ENCODE results near the gene TEX9.
A peak's percentile ranks its signal among the peaks of the same experiment; 100 is the strongest.
"Not testable (repeated sequence)": the region's sequence is repeated elsewhere in the genome, so short reads cannot be mapped to it uniquely, and the experiment has no call there.

TEX9 gene

GRCh38 chr15:56411122-56411749 is 46.0 kb downstream of the TEX9 start:
- TF ChIP-seq CTCF (IDR thresholded peaks at IDR 0.05; ENCODE audit: low read depth, low read length, missing control alignments), result no peak
- DNase-seq (ENCODE audit: extremely low read depth, low read depth), result peak; percentile 9
- no peak overlapping the region for H3K4me3 ChIP-seq (replicated peaks; ENCODE audit: low read depth, low read length)

GRCh38 chr15:56413114-56413733 is 48.0 kb downstream of the TEX9 start:
- not testable (repeated sequence) for DNase-seq (ENCODE audit: extremely low read depth, low read depth)

GRCh38 chr15:56425276-56425675 is 60.0 kb downstream of the TEX9 start:
- DNase-seq (ENCODE audit: extremely low read depth, low read depth), result no peak
- TF ChIP-seq CTCF (IDR thresholded peaks at IDR 0.05; ENCODE audit: low read depth, low read length, missing control alignments), result no peak
- H3K4me3 ChIP-seq (replicated peaks; ENCODE audit: low read depth, low read length), result no peak overlapping the region

More at GRCh38 chr15:56413114-56413733, 48.0 kb downstream of the TEX9 start:
- H3K4me3 ChIP-seq (replicated peaks; ENCODE audit: low read depth, low read length), result not testable (repeated sequence)

GRCh38 chr15:56425976-56426375 is 60.8 kb downstream of the TEX9 start:
- DNase-seq (ENCODE audit: extremely low read depth, low read depth), result no peak
- no peak for TF ChIP-seq CTCF (IDR thresholded peaks at IDR 0.05; ENCODE audit: low read depth, low read length, missing control alignments)
- no peak overlapping the region for H3K4me3 ChIP-seq (replicated peaks; ENCODE audit: low read depth, low read length)

- no peak overlapping the region for H3K4me3 ChIP-seq (replicated peaks; ENCODE audit: low read depth, low read length)
- peak; percentile 6 for DNase-seq (ENCODE audit: extremely low read depth, low read depth)
- peak; percentile 19 for TF ChIP-seq CTCF (IDR thresholded peaks at IDR 0.05; ENCODE audit: low read depth, low read length, missing control alignments)
Observed at GRCh38 chr15:56428821-56429458, 63.7 kb downstream of the TEX9 start.

- no peak for TF ChIP-seq CTCF (IDR thresholded peaks at IDR 0.05; ENCODE audit: low read depth, low read length, missing control alignments)
- DNase-seq (ENCODE audit: extremely low read depth, low read depth), result no peak
- no peak overlapping the region for H3K4me3 ChIP-seq (replicated peaks; ENCODE audit: low read depth, low read length)
Observed at GRCh38 chr15:56432304-56432703, 67.1 kb downstream of the TEX9 start.

- H3K4me3 ChIP-seq (replicated peaks; ENCODE audit: low read depth, low read length), result no peak overlapping the region
- no peak for TF ChIP-seq CTCF (IDR thresholded peaks at IDR 0.05; ENCODE audit: low read depth, low read length, missing control alignments)
- DNase-seq (ENCODE audit: extremely low read depth, low read depth), result no peak
Observed at GRCh38 chr15:56440214-56440770, 75.1 kb downstream of the TEX9 start.
